Putamen (tissue), 1 donor: ENCODE data around the gene DAB2.

Experiments
- DNase-seq: peaks from one replicate; pipeline ENCODE4 v3.0.0-alpha.2; 2016; ENCODE audit warnings: low spot score

The DAB2 gene

DNA sequence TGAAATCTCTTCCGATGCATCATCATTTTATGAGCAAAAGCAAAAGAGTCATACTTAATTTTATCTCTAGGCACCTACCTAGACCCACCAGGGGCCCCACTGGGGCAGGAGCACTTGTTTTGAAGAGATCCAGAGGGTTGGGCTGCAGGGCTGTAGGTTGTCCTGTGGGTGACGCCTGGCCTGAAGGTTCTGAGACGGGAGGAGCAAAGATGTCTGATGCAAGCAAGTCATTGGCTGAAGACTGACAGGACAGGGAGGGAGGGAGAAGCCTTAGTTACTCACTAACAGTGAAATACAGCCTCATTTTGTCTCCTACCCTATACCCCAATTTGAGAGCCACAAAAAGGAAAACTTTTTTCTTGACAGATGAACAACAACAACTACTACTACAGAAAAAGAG is 43.4 kb downstream of the DAB2 start:
- no peak for DNase-seq

GRCh38 chr5:39379693-39380092 is 45.1 kb downstream of the DAB2 start:
- DNase-seq = peak; percentile 9

DNA sequence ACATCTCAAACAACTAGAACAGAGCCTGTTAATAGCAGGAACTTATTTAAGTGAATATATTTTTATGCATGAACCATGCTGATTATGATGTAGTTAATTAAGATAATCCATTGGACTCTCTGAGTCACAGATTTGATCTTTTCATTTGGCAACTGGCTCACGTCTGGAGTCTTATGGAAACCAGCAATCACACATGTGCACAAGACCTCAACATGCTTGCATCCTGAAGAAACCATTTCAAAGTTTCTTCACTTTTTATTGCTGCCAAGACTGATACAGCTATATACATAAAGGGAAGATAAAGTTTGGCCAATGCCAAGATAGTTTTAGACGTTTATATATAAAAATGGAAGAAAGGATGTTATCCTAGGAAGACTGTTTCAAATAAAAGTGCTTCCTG is 47.2 kb downstream of the DAB2 start:
- DNase-seq = no peak

GRCh38 chr5:39376293-39376714 is 48.5 kb downstream of the DAB2 start:
- peak; percentile 38 for DNase-seq

GRCh38 chr5:39373791-39374190 is 51.0 kb downstream of the DAB2 start:
- no peak for DNase-seq

GRCh38 chr5:39371367-39371635 is 53.5 kb downstream of the DAB2 start:
- DNase-seq = no peak

DNA sequence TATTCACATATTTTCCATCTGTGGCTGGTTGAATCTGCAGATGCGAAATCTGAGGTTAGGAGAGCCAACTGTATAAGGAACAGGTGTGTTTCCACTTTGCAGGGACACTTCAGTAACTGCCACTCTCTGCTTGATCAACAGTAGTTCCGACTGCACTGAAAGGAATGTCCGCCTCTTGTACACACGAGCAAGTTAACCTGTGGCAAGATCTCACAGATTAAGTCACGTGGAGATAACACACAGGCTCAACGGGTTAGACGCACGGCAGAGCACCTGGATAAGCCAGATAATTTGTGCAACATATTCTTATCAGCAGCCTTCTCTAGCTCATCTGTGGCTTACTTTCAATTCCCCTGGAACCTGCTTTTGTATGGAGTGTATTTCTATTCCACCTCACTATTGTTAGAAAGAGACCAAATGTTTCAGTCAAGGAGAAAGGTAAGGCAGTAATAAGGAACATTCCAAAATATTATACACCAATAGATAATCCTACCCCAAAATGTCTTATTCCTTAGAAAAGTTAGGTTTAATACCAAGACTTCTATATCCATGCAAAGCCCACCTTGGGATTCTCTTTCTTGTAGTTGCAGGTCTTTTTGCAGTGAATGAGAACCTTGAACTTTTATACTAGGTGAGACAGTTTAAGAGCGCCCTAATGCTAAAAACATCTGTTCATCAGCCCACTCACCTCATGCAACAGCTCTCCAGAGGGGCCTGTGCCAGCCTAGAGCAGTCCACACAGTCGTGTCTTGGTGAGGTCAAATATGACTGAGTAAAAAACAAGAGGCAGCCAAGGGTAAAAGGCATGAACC is 54.0 kb downstream of the DAB2 start:
- no peak for DNase-seq

DNA sequence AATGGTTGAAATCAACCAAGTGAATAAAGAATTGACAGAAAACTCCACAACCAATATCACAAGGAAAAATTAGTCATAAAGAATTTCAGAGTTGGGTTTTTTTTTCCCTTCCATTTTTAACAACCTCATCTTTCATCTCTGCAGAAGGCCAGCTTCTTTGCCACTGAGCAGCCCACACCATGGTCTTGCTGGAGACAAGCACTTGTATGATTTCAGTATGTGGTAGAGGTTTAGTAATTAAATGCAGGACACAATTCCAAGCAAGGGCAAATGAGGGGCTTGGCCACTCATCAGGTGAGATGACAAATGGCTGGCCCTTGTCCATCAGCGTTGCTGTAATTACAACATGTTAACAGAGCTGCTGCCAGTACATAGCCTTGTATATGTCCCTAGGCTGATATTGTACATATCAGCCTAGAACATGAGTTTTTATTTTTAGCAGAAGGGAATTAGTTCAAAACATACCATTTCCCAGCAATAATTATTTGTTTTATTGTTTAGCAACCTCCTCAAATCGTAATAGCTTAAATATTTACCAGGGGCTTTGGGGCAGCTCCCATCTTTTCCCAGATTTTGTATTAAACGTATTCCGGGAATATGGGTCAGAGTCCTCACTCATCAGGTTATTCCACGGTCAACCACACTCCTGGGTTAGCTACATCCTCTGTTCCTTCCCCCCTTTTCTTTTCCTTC is 55.5 kb downstream of the DAB2 start:
- no peak for DNase-seq

GRCh38 chr5:39368116-39368515 is 56.7 kb downstream of the DAB2 start:
- no peak for DNase-seq

DNA sequence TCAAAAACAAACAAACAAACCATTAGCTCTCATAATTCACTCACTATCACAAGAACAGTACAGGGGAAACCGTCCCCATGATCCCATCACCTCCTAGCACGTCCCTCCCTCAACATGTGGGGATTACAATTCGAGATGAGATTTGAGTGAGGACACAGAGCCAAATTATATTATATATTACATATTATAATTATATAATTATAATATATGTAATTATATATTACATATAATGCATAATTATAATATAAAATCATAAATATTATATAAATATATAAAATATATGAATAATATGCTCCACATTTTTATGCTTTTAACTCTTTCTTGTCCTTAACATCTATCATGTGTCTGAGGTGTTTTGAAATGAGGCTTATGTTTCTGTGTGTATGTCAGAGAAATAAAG is 57.1 kb downstream of the DAB2 start:
- no peak for DNase-seq

DNA sequence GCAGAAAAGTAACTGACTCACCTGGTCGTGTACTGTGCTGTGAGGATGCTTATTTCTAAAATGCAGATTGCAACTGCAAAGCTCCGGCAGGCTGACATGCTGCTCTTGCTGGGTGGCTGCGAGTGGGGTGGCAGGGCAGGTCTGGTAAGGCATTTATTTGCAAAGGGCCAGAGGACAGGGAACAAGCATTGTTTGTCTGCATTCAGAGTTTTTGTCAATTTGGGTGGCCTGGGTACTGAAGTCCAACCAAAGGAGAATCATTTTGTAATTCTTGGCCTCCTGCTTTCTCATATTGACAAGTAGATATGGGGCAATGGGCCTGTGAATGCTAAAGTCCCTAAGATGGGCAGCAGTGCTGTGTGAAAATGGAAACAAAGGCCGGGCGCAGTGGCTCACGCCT is 60.4 kb downstream of the DAB2 start, which contains the start of gene C9:
Gene C9 (minus strand): TSS at position 129 of the 400 bp plus-strand sequence. CDS start 31 bp downstream, at position 98.
- DNase-seq = no peak

DNA sequence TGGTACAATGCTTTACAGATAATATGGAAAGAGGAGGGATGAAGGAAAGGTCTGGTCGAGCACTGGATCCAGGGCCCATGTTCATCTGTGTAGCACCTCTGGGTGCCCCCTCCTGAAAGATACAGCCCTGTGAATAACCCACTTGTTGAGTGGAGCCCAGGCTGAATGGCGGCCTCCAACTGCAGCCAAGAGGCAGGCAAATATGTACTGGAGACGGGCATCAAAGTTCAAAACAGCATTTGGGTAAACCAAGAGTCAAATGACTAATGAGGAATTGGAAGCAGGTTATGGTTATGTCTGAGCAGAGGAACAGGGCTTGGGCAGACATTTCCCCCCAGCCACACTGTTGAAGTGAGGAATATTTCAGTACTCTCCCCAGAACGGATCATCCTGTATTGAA is 61.6 kb downstream of the DAB2 start:
- DNase-seq = no peak

DNA sequence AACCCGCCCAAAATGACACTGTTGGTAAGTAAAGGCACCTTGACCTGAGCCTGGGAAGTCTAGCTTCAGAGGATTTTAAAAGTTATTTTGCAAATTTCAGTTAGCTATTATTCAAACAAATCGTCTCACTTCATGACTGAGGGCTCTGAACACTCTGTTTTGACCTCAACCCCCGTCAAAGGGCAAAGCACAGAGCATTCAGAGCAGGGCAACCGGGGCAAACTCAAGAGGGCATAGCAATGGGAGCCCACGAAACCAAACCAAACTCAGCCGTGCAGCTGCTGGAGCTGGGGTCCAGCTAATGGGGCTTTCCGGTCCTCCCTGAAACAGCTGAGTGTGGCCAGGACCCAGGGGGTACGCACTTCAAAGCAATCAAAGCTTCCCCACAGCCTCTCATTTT is 62.1 kb downstream of the DAB2 start:
- DNase-seq = no peak

- DNase-seq = no peak
Measured at GRCh38 chr5:39361306-39361705, 63.5 kb downstream of the DAB2 start.

DNA sequence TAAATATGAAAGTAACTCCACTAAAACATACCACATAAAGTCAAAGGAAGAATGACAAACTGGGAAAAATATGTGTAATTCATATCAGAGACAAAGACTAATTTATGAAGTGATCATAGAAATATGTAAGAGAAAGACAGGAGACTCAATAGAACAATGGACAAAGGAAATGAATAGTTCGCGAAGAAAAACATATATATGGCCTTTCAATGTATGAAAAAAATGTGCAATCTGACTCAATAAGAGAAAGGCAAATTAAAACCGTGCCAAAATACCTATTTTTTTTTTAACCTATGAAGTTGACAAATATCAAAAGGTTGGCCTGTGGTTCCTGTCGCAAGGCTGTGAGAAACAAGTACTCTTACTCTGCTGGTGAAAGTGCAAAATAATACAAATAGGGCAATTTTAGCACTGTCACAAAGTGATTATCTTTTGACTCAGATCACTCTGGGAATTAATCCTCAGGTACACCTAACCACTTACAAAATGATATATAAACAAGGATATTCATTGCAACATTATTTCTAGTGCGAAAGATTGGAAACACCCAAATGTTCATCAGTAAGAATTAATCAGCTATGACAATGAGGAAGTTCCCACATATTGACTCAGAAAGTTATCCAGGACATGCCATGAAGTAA is 64.2 kb downstream of the DAB2 start:
- no peak for DNase-seq

DNA sequence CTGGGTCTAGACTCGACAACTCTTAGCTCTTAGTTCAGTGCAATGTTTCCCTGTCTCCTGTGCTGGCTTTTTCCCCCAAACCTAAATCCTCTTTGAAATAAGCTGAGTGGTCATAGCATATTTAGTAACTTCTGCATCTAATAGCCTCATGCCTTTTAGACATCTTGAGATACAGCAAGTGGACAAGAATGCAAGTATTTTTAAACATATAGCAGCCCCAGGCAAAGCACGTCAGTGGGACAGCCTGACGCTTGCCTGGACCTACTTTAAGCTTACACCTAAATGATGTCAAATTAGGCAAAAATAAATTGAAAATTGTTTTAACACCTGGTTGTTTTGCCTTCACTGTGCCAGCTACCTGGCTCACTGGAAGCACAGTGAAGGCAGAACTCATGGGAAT is 68.5 kb downstream of the DAB2 start:
- DNase-seq = no peak

DNA sequence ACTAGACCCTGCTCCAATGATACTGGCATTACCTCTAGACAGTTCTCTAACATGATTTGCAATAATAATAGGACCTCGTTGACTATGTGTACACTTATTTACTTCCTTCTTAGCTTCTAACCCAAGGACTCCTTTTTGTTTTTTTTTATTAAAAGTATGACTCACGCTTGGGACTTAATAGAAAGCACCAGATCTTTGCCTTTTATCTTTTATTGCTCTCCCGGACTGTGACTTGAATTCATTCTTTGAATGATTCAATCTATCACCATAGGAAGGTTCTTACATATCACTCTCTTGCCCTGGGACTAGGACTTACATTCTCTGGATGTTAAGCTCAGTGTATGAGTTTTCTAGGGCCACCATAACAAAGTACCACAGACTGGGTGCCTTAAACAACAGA is 69.5 kb downstream of the DAB2 start:
- DNase-seq = no peak

GRCh38 chr5:39353717-39354399 is 70.9 kb downstream of the DAB2 start:
- no peak for DNase-seq

- DNase-seq = no peak
Measured at GRCh38 chr5:39352951-39353350, 71.8 kb downstream of the DAB2 start.

- no peak for DNase-seq
Measured at GRCh38 chr5:39352170-39352569, 72.6 kb downstream of the DAB2 start.

DNA sequence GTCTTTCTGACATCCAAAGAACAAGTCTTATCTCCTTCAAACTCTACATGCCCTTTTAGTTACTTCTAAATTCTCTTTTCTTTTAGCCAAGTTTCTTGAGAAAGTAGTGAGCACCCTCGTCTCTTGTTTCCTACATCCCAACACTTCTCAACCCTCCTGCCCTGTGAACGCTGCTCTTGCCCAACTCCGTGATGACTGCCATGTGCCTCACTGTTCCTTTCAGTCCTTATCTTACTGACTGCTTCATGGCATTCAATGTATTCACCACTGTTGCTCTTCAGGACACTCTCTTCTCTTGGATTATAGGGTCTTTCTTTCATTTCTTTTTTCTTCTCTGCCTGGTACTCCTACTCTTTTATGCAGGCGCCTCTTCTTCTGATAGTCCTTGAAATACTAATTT is 75.3 kb downstream of the DAB2 start:
- DNase-seq = no peak

DNA sequence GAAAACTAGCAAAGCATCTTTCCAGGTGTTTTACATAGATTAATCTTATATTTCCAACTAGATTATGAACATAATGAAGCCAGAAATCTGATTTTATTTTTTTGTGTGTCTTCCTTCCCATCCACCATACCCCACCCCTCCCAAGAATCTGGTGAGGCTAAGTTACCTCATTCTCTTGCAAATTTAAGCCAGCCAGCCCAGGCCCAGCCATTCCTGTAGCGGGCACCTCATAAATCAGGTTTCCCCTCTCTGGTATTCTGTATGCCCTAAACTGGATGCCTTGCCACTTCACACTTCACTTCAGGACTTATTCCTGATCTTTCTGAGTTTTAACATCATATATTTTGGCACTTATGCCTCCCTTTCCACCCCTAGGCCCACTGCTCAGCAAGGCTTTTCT is 82.3 kb downstream of the DAB2 start:
- DNase-seq = no peak

- no peak for DNase-seq
Measured at GRCh38 chr5:39341896-39342295, 82.9 kb downstream of the DAB2 start.
